D721Med (cell line): ENCODE results near the gene SLC6A9.

ENCODE experiments used
- DNase-seq: peaks from one replicate; pipeline ENCODE4 v3.0.0; 2011; ENCODE audit warnings: low spot score; ENCODE audit not compliant: insufficient read length
- FAIRE-seq: peaks from 2 replicates; lab custom pipeline; 2011; peaks lifted over from hg19 to GRCh38; lab: Jason Lieb, UNC
- CTCF ChIP-seq: IDR thresholded peaks from 2 replicates; pipeline ENCODE4 v1.5.1; 2012; ENCODE audit warnings: mild to moderate bottlenecking, control low read depth; ENCODE audit not compliant: insufficient read depth; ENCODE audit errors: missing control alignments

The SLC6A9 gene

GRCh38 chr1:43960798-43961197 lies 70.5 kb downstream of the SLC6A9 start:
- DNase-seq (no peak), FAIRE-seq (no peak)
- TF ChIP-seq CTCF: no peak

- FAIRE-seq: no peak
- no peak for DNase-seq
- TF ChIP-seq CTCF: no peak
Measured at GRCh38 chr1:43958351-43959255, 72.7 kb downstream of the SLC6A9 start.

GRCh38 chr1:43957407-43958040 lies 73.7 kb downstream of the SLC6A9 start:
- FAIRE-seq (no peak), DNase-seq (no peak)
- TF ChIP-seq CTCF: no peak

- TF ChIP-seq CTCF: no peak
- FAIRE-seq: no peak
- no peak for DNase-seq
Measured at GRCh38 chr1:43956234-43956633, 75.0 kb downstream of the SLC6A9 start.

GRCh38 chr1:43954036-43954435 lies 77.2 kb downstream of the SLC6A9 start:
- DNase-seq (no peak), FAIRE-seq (no peak)
- TF ChIP-seq CTCF: no peak

- no peak for TF ChIP-seq CTCF
- DNase-seq: no peak
- FAIRE-seq: no peak
Measured at GRCh38 chr1:43953361-43953760, 77.9 kb downstream of the SLC6A9 start.
